Activated CD4-positive, alpha-beta T cell treated with anti-CD3 and anti-CD28 coated beads for 36 hours (primary cell): ENCODE data around the gene GJC2. TPM values are rescaled to one million over a fixed set of nuclear protein-coding genes. Genes with fewer than 3 reads are reported as not detected.

Source experiments
- ATAC-seq: fragments of 200-7000 bp; cut with Tn5 transposase; one replicate; pipeline ENCODE4 v1.10.0; 2021; ENCODE audit warnings: mild to moderate bottlenecking, moderate library complexity
- CTCF ChIA-PET: fragments of 350-600 bp; sonication (Branson Sonifier 250); formaldehyde crosslinking; loops from one replicate; lab custom pipeline; 2021; ENCODE audit warnings: antibody characterized with exemption; lab: Charles Lee
- POLR2A ChIA-PET: fragments of 350-600 bp; sonication (Branson Sonifier 250); formaldehyde crosslinking; loops from one replicate; lab custom pipeline; 2021; ENCODE audit warnings: antibody characterized with exemption, inconsistent platforms; lab: Charles Lee
- DNase-seq: peaks from one replicate; pipeline ENCODE4 v3.0.0-alpha.2; 2020
- H3K27ac Mint-ChIP-seq: one replicate; pipeline ENCODE4 v1.8.0; 2021; ENCODE audit warnings: mixed read lengths
- H3K27me3 Mint-ChIP-seq: one replicate; pipeline ENCODE4 v1.8.0; 2021; ENCODE audit warnings: mixed read lengths
- H3K36me3 Mint-ChIP-seq: one replicate; pipeline ENCODE4 v1.8.0; 2021; ENCODE audit warnings: low read depth, mixed read lengths
- H3K4me1 Mint-ChIP-seq: one replicate; pipeline ENCODE4 v1.8.0; 2021; ENCODE audit warnings: mixed read lengths
- H3K4me3 Mint-ChIP-seq: one replicate; pipeline ENCODE4 v1.8.0; 2021; ENCODE audit warnings: mild to moderate bottlenecking, moderate library complexity, mixed read lengths
- H3K9me3 Mint-ChIP-seq: one replicate; pipeline ENCODE4 v1.8.0; 2021; ENCODE audit warnings: low read depth, mixed read lengths
- intact Hi-C, 2 experiments: fragments of 100-400 bp; cut with DNase I in 1 of 2; cut with micrococcal nuclease in 1 of 2; formaldehyde crosslinking; loops; one replicate each; pipeline versions ENCODE4 v1.14.2 to v1.15.1; 2022 to 2024; cut with DNase I, micrococcal nuclease
- total RNA-seq, 2 experiments: library from RNA; stranded (reverse); gene quantifications; one replicate each; pipeline ENCODE4 v1.2.3, GENCODE V29; 2021

The GJC2 gene
- total RNA-seq, 2 experiments from 2014 or later: 0.64 TPM; not detected in 1

- H3K27ac Mint-ChIP-seq: no peak overlapping the region
- CTCF ChIA-PET: no interaction called here
- H3K9me3 Mint-ChIP-seq: peaks cover 14% of the 10 kb centered on the region
- no peak for DNase-seq
- no peaks in the 10 kb centered on the region for H3K4me1 Mint-ChIP-seq
- no peak overlapping the region for H3K4me3 Mint-ChIP-seq
- no peak for ATAC-seq
- POLR2A ChIA-PET: interaction anchor here (0.7 kb wide), 1 partner anchor 21 kb away, joined by 3 read pairs; no protein-coding TSS in a partner anchor
- H3K27me3 Mint-ChIP-seq: peaks cover 5% of the 10 kb centered on the region
- peaks cover 21% of the 10 kb centered on the region for H3K36me3 Mint-ChIP-seq
- intact Hi-C loops: no loop called here
Observed at GRCh38 chr1:228198977-228199590, 49.4 kb downstream of the GJC2 start.

DNA sequence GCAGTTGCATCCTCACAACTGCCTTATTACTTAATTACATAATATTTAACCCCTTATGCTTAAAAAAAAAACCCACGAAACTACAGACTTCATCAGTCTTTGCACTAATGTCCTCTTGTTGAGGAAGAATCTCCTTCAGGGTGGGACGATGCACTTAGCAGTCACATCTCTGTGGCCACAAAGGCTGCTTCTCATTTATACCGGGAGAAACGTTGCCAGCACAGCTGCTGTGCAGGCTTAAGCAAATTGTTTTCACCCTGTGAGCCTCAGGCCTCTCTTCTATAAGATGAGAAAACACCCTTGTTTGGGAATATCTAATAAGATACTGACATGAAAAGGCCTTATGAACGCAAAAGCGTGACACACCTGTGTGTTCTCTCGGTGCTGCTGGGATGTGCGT, 55.2 kb downstream of the GJC2 start:
- intact Hi-C loops: no loop called here
- ATAC-seq: no peak

GRCh38 chr1:228205526-228206436, 56.1 kb downstream of the GJC2 start:
- CTCF ChIA-PET: interaction anchor here (1.0 kb wide), 1 partner anchor 8 kb away, joined by 3 read pairs; no protein-coding TSS in a partner anchor
- H3K36me3 Mint-ChIP-seq: no peaks in the 10 kb centered on the region

More for the DNA sequence above, 55.2 kb downstream of the GJC2 start:
- Mint-ChIP-seq H3K4me3 (no peak overlapping the region), H3K9me3 (peaks cover 2% of the 10 kb centered on the region), H3K4me1 (no peaks in the 10 kb centered on the region), H3K27ac (no peak overlapping the region), H3K36me3 (peaks cover 2% of the 10 kb centered on the region), H3K27me3 (peaks cover 7% of the 10 kb centered on the region)
- POLR2A ChIA-PET: no interaction called here
- CTCF ChIA-PET: interaction anchor here (1.0 kb wide), 1 partner anchor 9 kb away, joined by 3 read pairs; no protein-coding TSS in a partner anchor
- no peak for DNase-seq

DNA sequence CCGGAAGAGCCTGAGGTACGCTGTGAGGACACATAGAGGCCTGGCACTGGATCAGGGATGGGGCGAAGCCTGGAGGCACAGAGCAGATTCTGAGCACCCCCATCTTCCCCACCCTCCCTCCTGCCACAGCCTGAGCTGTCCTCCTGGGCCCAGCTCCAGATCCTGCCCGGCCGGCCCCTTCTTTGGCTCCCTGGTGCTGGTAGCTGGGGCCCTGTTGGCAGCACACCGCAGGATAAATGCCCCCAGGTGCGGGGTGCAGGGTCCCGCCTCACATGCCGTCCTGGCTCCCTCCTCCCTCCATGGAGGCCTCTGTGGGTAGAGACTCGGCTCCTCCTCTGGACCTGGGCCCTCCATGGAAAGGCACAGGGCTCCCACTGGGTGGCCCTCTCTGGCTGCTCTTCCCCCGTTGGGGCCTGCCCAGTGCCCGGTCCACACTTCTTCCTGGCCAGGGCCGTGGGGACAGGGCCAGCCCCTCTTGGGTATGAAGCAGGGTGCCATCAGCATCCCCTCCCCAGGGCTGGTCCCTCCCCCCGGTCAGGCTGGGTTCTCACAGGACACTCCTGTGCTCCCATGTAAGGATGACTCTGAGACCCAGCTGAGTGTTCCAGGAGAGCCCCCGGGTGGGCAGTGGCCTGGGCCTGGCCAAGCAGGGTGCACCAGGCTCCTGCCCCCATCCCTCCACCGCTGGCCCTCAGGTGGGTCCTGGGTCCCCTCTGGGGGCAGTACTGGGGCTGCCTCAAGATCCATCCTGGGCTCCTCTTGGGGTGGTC, 57.0 kb downstream of the GJC2 start:
- H3K4me1 Mint-ChIP-seq: no peaks in the 10 kb centered on the region
- ATAC-seq (no peak), DNase-seq (no peak)
- H3K4me3 Mint-ChIP-seq: no peak overlapping the region
- no peaks in the 10 kb centered on the region for H3K9me3 Mint-ChIP-seq
- intact Hi-C loops: no loop called here
- H3K27me3 Mint-ChIP-seq: peaks cover 7% of the 10 kb centered on the region
- no peak overlapping the region for H3K27ac Mint-ChIP-seq
- CTCF ChIA-PET: no interaction called here
- POLR2A ChIA-PET: no interaction called here
- H3K36me3 Mint-ChIP-seq: peaks cover 2% of the 10 kb centered on the region

More at GRCh38 chr1:228205526-228206436, 56.1 kb downstream of the GJC2 start:
- POLR2A ChIA-PET: no interaction called here
- Mint-ChIP-seq H3K9me3 (no peaks in the 10 kb centered on the region), H3K4me3 (no peak overlapping the region), H3K27me3 (peaks cover 7% of the 10 kb centered on the region), H3K4me1 (no peaks in the 10 kb centered on the region), H3K27ac (no peak overlapping the region)
- intact Hi-C loops: no loop called here
- DNase-seq (no peak), ATAC-seq (no peak)

DNA sequence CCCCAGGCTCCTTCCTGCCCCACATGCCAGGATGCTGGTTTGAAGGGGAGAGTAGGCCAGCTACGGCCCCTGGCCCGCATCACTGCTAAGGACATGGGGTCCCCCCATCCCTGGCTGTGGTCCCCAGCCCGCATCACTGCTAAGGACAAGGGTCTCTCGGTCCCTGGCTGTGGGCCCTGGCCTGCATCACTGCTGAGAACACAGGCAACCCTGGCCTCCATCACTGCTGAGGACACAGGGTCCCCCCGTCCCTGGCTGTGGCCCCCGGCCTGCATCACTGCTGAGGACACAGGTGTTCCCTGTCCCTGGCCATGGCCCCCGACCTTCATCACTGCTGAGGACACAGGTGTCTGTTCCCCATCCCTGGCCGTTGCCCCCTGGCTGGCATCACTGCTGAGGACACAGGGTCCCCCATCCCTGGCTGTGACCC, 57.7 kb downstream of the GJC2 start:
- no peak overlapping the region for H3K27ac Mint-ChIP-seq
- intact Hi-C loops: no loop called here
- peaks cover 2% of the 10 kb centered on the region for H3K36me3 Mint-ChIP-seq
- no peak overlapping the region for H3K4me3 Mint-ChIP-seq
- H3K4me1 Mint-ChIP-seq: no peaks in the 10 kb centered on the region
- no peak for ATAC-seq
- ChIA-PET CTCF (no interaction called here), POLR2A (no interaction called here)
- H3K27me3 Mint-ChIP-seq: peaks cover 7% of the 10 kb centered on the region
- H3K9me3 Mint-ChIP-seq: no peaks in the 10 kb centered on the region
- DNase-seq: no peak

- intact Hi-C loops: no loop called here
- no peaks in the 10 kb centered on the region for H3K4me1 Mint-ChIP-seq
- H3K9me3 Mint-ChIP-seq: no peaks in the 10 kb centered on the region
- H3K27ac Mint-ChIP-seq: no peak within 1 kb of the TSS
- H3K27me3 Mint-ChIP-seq: peaks cover 7% of the 10 kb centered on the region
- H3K4me3 Mint-ChIP-seq: no peak within 1 kb of the TSS
- CTCF ChIA-PET: no interaction called here
- ATAC-seq: no peak
- DNase-seq: no peak
- POLR2A ChIA-PET: no interaction called here
- H3K36me3 Mint-ChIP-seq: peaks cover 2% of the 10 kb centered on the region
Observed at GRCh38 chr1:228207851-228208821, 58.4 kb downstream of the GJC2 start, which contains the start of gene OBSCN. Gene OBSCN (plus strand): TSS chr1:228208044. CDS start chr1:228211784, 3,740 bp downstream.

DNA sequence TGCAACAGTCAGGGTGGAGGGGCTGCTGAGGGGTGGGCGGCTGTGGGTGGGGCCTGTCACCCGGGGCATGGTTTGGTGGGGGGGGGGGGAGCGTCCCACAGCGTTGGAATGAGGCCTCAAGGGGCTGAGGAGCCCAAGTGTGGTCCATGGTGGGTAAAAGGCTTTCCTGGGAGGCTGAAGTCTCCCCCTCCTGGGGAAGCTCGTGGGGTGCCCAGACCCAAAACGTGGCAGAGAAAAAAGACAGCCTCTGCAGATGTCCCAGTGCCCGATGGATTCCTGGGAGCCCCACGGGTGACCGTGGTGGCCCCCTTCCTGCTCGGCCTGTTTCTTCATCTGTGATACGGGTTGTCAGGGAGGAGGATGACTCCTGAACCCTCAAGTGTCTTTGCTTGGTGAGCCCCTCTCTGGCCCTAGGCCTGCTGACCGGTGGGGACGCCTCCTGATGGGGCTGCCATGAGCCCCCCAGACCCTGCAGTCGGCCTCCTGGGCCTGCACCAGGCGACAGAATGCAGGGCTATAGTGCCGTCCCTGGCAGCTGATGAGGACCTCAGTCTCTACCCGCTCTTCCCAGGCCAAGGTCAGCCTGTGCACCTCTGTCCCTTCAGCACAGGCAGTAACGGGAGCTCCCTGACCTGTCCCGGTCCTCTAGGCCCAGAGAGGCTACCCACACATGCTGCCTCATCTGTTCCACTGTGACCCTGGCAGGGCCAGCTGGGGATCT, 59.3 kb downstream of the GJC2 start:
- Mint-ChIP-seq H3K9me3 (no peaks in the 10 kb centered on the region), H3K4me3 (no peak overlapping the region), H3K4me1 (no peaks in the 10 kb centered on the region), H3K27me3 (peaks cover 2% of the 10 kb centered on the region), H3K36me3 (peaks cover 2% of the 10 kb centered on the region), H3K27ac (no peak overlapping the region)
- ChIA-PET POLR2A (no interaction called here), CTCF (no interaction called here)
- no peak for DNase-seq
- ATAC-seq: no peak
- intact Hi-C loops: no loop called here

Other genes starting within 250 kb of the GJC2 start
- gene WNT9A, start 202.0 kb upstream of the GJC2 start, total RNA-seq: under 1 TPM in 1 of 2 experiments, not detected in 1; 0.04 TPM
- not detected for gene WNT3A, start 142.9 kb upstream of the GJC2 start, total RNA-seq
- 100 to 1,000 TPM; 325 to 337 TPM for gene ARF1, start 67.2 kb upstream of the GJC2 start, total RNA-seq
- gene C1orf35, start 46.6 kb upstream of the GJC2 start, total RNA-seq: 10 to 100 TPM; 14.6 to 22.5 TPM
- 10 to 100 TPM; 51.0 to 57.7 TPM for gene MRPL55, start 40.6 kb upstream of the GJC2 start, total RNA-seq
- 100 to 1,000 TPM; 196 to 270 TPM for gene GUK1, start 9.7 kb upstream of the GJC2 start, total RNA-seq
- 1 to 10 TPM; 6.0 to 8.3 TPM for gene IBA57, start 15.9 kb downstream of the GJC2 start, total RNA-seq
- gene OBSCN, start 58.1 kb downstream of the GJC2 start, total RNA-seq: 10 to 100 TPM; 20.0 to 20.5 TPM